ENCODE data around the gene SLC8B1.

SLC8B1 gene

GRCh38 chr12:113268621-113269020 is 66.3 kb downstream of the SLC8B1 start:
- DNase-seq = no peak
- no peak for ATAC-seq

GRCh38 chr12:113268136-113268535 is 66.8 kb downstream of the SLC8B1 start:
- no peak for ATAC-seq
- no peak for DNase-seq

GRCh38 chr12:113267621-113268020 is 67.3 kb downstream of the SLC8B1 start:
- DNase-seq = no peak
- ATAC-seq = no peak

GRCh38 chr12:113266106-113266895 is 68.6 kb downstream of the SLC8B1 start:
- ATAC-seq (no peak), DNase-seq (no peak)

- DNase-seq (no peak), ATAC-seq (no peak)
Observed at GRCh38 chr12:113263431-113263963, 71.4 kb downstream of the SLC8B1 start.

GRCh38 chr12:113262710-113263109 is 72.2 kb downstream of the SLC8B1 start:
- ATAC-seq (no peak), DNase-seq (no peak)

- DNase-seq = peak; percentile 38
- peak; percentile 87 for ATAC-seq
Observed at GRCh38 chr12:113261847-113262470, 73.0 kb downstream of the SLC8B1 start.

GRCh38 chr12:113260636-113261300 is 74.1 kb downstream of the SLC8B1 start:
- no peak for DNase-seq

GRCh38 chr12:113260127-113260526 is 74.8 kb downstream of the SLC8B1 start:
- DNase-seq (no peak), ATAC-seq (no peak)

More at GRCh38 chr12:113260636-113261300, 74.1 kb downstream of the SLC8B1 start:
- ATAC-seq = no peak

GRCh38 chr12:113257564-113257963 is 77.3 kb downstream of the SLC8B1 start:
- DNase-seq (no peak), ATAC-seq (no peak)

GRCh38 chr12:113254298-113254697 is 80.6 kb downstream of the SLC8B1 start:
- DNase-seq (no peak), ATAC-seq (no peak)

- ATAC-seq = no peak
Observed at GRCh38 chr12:113253532-113254285, 81.2 kb downstream of the SLC8B1 start.

GRCh38 chr12:113252494-113252893 is 82.4 kb downstream of the SLC8B1 start:
- no peak for ATAC-seq
- DNase-seq = no peak

More at GRCh38 chr12:113253532-113254285, 81.2 kb downstream of the SLC8B1 start:
- DNase-seq = no peak

- no peak for ATAC-seq
- DNase-seq = no peak
Observed at GRCh38 chr12:113251404-113252070, 83.4 kb downstream of the SLC8B1 start.

GRCh38 chr12:113250045-113250444 is 84.9 kb downstream of the SLC8B1 start:
- DNase-seq (no peak), ATAC-seq (no peak)

GRCh38 chr12:113249546-113249945 is 85.4 kb downstream of the SLC8B1 start:
- no peak for ATAC-seq
- DNase-seq = no peak

GRCh38 chr12:113248842-113249435 is 86.0 kb downstream of the SLC8B1 start:
- DNase-seq = no peak
- ATAC-seq = no peak
